ENCODE measurements around the gene NPAS1. TPM values are rescaled to one million over a fixed set of nuclear protein-coding genes. Genes with fewer than 3 reads are reported as not detected.
"Not testable (repeated sequence)": the region's sequence is repeated elsewhere in the genome, so short reads cannot be mapped to it uniquely, and the experiment has no call there.

The NPAS1 gene
- total RNA-seq, 1 donor from 2014 or later, result 1.7 TPM

DNA sequence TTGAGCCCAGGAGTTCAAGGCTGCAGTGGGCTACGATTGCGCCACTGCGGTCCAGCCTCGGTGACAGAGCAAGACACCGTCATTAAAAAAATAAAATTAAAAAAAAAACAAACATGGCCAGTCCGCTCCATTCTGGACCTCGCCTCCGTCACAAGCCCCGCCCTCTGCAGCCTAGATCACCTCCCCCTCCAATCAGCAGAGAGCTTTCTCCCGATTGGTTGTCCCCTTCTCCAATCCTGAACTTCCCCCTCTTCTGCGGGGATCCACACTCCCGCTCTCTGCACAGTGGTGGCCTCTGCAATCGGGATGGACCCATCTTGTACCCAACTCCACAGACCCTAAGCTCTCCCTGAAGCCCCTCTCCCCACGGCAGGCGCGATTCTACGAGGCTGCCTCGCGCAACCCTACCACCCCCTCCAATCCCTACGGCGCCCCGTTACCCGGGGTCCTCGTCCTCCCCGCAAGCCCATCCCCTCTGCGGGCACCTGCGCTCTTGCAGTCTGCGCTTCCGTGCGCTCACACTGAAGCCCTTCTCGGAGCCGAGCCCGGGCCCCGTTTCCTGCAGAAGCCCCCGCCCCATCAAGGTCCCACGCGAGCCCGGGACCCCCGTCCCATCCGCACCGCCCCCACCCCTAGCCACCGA, 28.2 kb downstream of the NPAS1 start:
- Mint-ChIP-seq H3K4me3 (ENCODE audit: unreplicated experiment) (peak overlapping the region; percentile 99), H3K4me1 (ENCODE audit: low read depth, unreplicated experiment) (peaks cover 2% of the 10 kb centered on the region), H3K27me3 (ENCODE audit: unreplicated experiment) (peaks cover 11% of the 10 kb centered on the region), H3K9me3 (ENCODE audit: unreplicated experiment) (peaks cover 4% of the 10 kb centered on the region), H3K27ac (ENCODE audit: unreplicated experiment) (peak overlapping the region; percentile 80), H3K36me3 (ENCODE audit: unreplicated experiment) (no peaks in the 10 kb centered on the region)
- DNase-seq, result peak; percentile 90
- TF ChIP-seq, protein P1, sequence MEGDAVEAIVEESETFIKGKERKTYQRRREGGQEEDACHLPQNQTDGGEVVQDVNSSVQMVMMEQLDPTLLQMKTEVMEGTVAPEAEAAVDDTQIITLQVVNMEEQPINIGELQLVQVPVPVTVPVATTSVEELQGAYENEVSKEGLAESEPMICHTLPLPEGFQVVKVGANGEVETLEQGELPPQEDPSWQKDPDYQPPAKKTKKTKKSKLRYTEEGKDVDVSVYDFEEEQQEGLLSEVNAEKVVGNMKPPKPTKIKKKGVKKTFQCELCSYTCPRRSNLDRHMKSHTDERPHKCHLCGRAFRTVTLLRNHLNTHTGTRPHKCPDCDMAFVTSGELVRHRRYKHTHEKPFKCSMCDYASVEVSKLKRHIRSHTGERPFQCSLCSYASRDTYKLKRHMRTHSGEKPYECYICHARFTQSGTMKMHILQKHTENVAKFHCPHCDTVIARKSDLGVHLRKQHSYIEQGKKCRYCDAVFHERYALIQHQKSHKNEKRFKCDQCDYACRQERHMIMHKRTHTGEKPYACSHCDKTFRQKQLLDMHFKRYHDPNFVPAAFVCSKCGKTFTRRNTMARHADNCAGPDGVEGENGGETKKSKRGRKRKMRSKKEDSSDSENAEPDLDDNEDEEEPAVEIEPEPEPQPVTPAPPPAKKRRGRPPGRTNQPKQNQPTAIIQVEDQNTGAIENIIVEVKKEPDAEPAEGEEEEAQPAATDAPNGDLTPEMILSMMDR (IDR thresholded peaks at IDR 0.05; ENCODE audit: partially characterized antibody, unreplicated experiment), result no peak

DNA sequence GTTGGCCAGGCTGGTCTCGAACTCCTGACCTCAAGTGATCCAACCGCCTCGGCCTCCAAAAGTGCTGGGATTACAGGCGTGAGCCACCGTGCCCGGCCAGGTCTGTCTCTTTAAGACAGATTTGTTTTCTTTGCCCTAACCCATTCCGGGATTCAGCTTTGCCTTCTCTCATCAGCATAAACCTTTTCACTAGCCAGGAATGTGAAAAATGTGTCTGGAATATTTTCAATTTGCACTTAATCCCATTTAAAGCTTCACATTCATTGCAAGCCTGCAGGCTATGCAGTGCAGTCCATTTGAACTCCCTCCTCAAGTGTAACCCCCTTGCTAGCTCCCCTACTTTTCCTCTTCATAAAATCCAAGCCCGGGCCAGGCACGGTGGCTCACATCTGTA, 29.7 kb downstream of the NPAS1 start:
- Mint-ChIP-seq H3K9me3 (ENCODE audit: unreplicated experiment) (peaks cover 4% of the 10 kb centered on the region), H3K4me1 (ENCODE audit: low read depth, unreplicated experiment) (peaks cover 2% of the 10 kb centered on the region), H3K27me3 (ENCODE audit: unreplicated experiment) (peaks cover 11% of the 10 kb centered on the region), H3K4me3 (ENCODE audit: unreplicated experiment) (peak overlapping the region; percentile 1), H3K36me3 (ENCODE audit: unreplicated experiment) (no peaks in the 10 kb centered on the region), H3K27ac (ENCODE audit: unreplicated experiment) (no peak overlapping the region)
- TF ChIP-seq, protein P1 (IDR thresholded peaks at IDR 0.05; ENCODE audit: partially characterized antibody, unreplicated experiment), result no peak
- no peak for DNase-seq

DNA sequence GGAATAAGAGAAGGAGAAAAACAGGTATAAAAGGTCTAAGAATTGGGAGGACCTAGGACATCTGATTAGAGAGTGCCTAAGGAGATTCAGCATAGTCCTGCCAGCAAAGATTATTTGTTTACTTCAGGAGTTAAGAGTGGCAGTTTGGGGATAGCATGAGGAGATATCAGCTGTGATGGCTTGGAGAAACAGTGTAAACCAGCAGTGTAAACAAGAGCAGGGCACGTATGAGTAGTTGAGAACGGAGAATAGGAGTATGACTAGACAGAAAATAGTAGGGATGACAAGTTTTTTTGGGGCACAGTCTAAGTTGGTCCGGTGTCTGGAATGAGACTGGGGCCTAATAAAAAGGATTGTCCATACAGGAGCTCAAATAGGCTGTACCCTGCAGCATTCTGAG, 30.9 kb downstream of the NPAS1 start:
- H3K36me3 Mint-ChIP-seq (ENCODE audit: unreplicated experiment); DNase-seq; H3K27ac Mint-ChIP-seq (ENCODE audit: unreplicated experiment); H3K9me3 Mint-ChIP-seq (ENCODE audit: unreplicated experiment); H3K4me3 Mint-ChIP-seq (ENCODE audit: unreplicated experiment); H3K4me1 Mint-ChIP-seq (ENCODE audit: low read depth, unreplicated experiment): not testable (repeated sequence)
- H3K27me3 Mint-ChIP-seq (ENCODE audit: unreplicated experiment), result peaks cover 11% of the 10 kb centered on the region

DNA sequence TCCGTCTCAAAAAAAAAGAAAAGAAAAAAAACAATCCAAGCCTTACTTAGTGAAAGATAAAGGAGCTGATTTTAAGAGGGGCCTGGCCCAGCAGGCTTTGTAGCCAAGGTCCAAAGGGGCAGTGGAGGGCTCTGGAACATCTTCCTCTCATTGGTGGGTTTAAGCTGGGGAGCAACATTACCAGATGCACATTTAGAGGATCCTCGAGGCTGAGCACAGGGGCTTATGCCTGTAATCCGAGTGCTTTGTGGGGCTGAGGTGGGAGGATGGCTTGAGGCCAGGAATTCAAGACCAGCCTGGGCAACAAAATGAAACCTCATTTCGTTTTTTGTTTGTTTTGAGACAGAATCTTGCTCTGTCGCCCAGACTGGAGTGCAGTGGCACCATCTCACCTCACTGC, 36.8 kb downstream of the NPAS1 start:
- no peaks in the 10 kb centered on the region for H3K36me3 Mint-ChIP-seq (ENCODE audit: unreplicated experiment)
- H3K27me3 Mint-ChIP-seq (ENCODE audit: unreplicated experiment), result no peaks in the 10 kb centered on the region
- peaks cover 2% of the 10 kb centered on the region for H3K4me1 Mint-ChIP-seq (ENCODE audit: low read depth, unreplicated experiment)
- H3K27ac Mint-ChIP-seq (ENCODE audit: unreplicated experiment), result no peak overlapping the region
- H3K9me3 Mint-ChIP-seq (ENCODE audit: unreplicated experiment), result peaks cover under 1% of the 10 kb centered on the region
- no peak overlapping the region for H3K4me3 Mint-ChIP-seq (ENCODE audit: unreplicated experiment)
- DNase-seq, result no peak
- TF ChIP-seq, protein P1 (IDR thresholded peaks at IDR 0.05; ENCODE audit: partially characterized antibody, unreplicated experiment), result no peak

DNA sequence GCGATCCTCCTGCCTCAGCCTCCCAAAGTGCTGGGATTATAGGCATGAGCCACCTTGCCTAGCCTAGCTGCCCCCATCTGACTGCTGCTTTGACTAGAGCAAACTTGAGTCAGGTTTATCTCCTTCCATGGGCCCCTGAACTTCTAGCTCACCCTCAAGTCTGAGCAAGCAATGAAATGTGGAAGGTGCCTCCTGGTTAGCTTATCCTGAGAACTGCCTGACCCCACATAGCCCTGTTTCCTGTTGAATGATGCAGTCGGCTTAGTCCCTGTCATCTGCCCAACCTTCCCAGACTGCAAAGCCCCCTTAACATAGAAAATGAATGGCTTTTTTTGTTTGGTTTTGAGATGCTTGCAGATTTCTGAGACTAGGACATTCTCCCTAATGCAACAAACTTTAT, 37.7 kb downstream of the NPAS1 start:
- TF ChIP-seq, protein P1 (IDR thresholded peaks at IDR 0.05; ENCODE audit: partially characterized antibody, unreplicated experiment), result no peak
- Mint-ChIP-seq H3K4me1 (ENCODE audit: low read depth, unreplicated experiment) (peaks cover 2% of the 10 kb centered on the region), H3K27me3 (ENCODE audit: unreplicated experiment) (no peaks in the 10 kb centered on the region), H3K4me3 (ENCODE audit: unreplicated experiment) (no peak overlapping the region), H3K9me3 (ENCODE audit: unreplicated experiment) (peaks cover 3% of the 10 kb centered on the region), H3K36me3 (ENCODE audit: unreplicated experiment) (no peaks in the 10 kb centered on the region), H3K27ac (ENCODE audit: unreplicated experiment) (no peak overlapping the region)
- DNase-seq, result no peak
